ENCODE results near the gene SLC2A10.

GRCh38 chr20:46758929-46759669 is 49.6 kb downstream of the SLC2A10 start:
- TF ChIP-seq CTCF (optimal IDR thresholded peaks at IDR 0.05 in 1 of 3, IDR thresholded peaks at IDR 0.05 in 1 of 3, conservative IDR thresholded peaks at IDR 0.05 in 1 of 3; ENCODE audit: extremely low read depth in 1 of 3, insufficient read depth in 2 of 3, low read length in 3 of 3), result no peak
- no peak for TF ChIP-seq EZH2 (IDR thresholded peaks at IDR 0.05; ENCODE audit: low read length)

Measured in keratinocyte (primary cell).